Measurements from ENCODE around the gene JUND.

The JUND gene

GRCh38 chr19:18266771-18267686 is 14.4 kb downstream of the JUND start:
- no peak for DNase-seq (ENCODE audit: low spot score)

GRCh38 chr19:18265582-18265981 is 15.8 kb downstream of the JUND start:
- DNase-seq (ENCODE audit: low spot score): no peak

GRCh38 chr19:18264971-18265540 is 16.4 kb downstream of the JUND start:
- no peak for DNase-seq (ENCODE audit: low spot score)

- no peak for DNase-seq (ENCODE audit: low spot score)
Observed at GRCh38 chr19:18264137-18264854, 17.1 kb downstream of the JUND start.

- no peak for DNase-seq (ENCODE audit: low spot score)
Observed at GRCh38 chr19:18263324-18264136, 17.9 kb downstream of the JUND start.

GRCh38 chr19:18262917-18263316 is 18.5 kb downstream of the JUND start:
- DNase-seq (ENCODE audit: low spot score): no peak

DNA sequence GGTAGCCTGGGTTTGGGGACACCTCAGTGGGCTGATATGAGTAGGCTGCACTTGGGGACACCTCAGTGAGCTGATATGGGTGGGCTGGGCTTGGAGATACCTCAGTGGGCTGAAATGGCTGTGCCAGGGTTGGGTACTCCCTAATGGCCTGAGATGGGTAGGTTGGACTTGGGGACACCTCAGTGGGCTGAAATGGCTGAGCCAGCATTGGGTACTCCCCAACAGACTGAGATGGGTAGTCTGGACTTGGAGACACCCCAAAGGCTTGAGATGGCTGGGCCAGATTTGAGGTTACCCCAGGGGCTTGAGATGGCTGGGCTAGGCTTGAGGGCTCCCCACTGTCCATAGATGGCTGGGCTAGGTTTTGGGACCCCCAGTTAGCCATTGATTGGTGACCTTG is 19.3 kb downstream of the JUND start:
- DNase-seq (ENCODE audit: low spot score): no peak

DNA sequence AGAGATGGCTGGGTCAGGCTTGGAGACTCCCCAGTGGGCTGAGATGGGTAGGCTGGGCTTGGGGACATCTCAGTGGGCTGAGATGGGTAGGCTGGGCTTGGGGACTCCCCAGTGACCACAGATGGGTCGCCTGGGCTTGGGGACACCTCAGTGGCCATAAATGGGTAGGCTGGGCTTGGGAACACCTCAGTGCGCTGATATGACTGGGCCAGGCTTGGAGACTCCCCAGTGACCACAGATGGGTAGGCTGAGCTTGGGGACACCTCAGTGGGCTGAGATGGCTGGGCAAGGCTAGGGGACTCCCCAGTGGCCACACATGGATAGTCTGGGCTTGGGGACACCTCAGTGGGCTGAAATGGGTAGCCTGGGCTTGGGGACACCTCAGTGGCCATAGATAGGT is 19.9 kb downstream of the JUND start:
- no peak for DNase-seq (ENCODE audit: low spot score)

DNA sequence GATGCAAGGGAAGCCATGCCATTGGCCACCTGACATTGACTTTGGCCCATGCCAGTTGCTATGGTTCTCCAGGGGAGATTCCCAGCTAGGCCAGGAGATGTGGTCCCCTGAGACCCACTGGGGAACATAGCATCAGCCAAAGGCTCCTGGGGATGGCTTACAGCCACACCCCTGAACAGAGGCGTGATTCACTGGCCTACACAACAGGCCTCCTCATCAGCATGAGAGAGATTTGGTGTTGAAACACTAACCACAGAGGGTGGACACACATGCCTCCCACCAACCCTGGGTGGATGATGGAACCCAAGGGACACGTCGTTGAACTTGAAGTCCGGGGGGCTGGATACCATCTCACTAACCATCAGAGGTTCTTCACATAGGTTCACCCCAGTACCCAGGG is 21.5 kb downstream of the JUND start:
- DNase-seq (ENCODE audit: low spot score): no peak

- no peak for DNase-seq (ENCODE audit: low spot score)
Observed at GRCh38 chr19:18257503-18258470, 23.6 kb downstream of the JUND start.

GRCh38 chr19:18254546-18255503 is 26.6 kb downstream of the JUND start:
- no peak for DNase-seq (ENCODE audit: low spot score)

DNA sequence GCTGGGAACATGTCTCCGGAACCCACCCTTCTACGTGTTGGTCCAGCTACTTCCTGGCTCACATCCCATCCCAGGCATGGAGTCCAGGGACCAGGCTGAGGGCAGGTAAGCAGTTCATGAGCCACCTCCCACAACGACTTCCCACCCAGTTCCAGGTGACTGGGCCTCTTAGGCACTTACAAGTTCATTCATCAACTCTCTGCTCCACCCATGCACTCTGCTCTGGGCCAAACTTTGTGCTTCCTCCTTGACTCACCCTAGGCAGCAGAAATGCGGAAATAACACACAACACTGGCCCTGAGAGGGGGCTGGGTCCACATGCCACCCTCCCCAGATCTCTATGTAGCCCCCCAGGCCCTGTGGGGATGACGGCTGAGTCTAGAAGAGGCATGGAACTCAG is 27.7 kb downstream of the JUND start:
- no peak for DNase-seq (ENCODE audit: low spot score)

DNA sequence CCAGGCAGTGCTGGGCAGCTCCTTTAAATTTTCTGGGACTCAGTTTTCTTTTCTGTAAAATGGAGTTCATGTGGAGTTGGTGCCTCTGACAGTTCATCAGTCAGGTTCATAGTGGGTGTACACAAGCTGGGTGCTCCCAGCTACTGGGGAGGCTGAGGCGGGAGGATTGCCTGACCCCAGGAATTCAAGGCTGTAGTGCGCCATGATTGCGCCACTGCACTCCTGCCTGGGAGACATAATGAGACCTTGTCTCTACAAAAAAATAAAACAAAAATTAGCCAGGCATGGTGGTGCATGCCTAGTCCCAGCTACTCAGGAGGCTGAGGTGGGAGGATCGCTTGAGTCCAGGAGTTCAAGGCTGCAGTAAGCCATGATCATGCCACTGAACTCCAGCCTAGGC is 28.3 kb downstream of the JUND start:
- no peak for DNase-seq (ENCODE audit: low spot score)

- no peak for DNase-seq (ENCODE audit: low spot score)
Observed at GRCh38 chr19:18252370-18252717, 29.1 kb downstream of the JUND start.

GRCh38 chr19:18251587-18252369 is 29.6 kb downstream of the JUND start:
- peak; percentile 80 for DNase-seq (ENCODE audit: low spot score)

- no peak for DNase-seq (ENCODE audit: low spot score)
Observed at GRCh38 chr19:18249834-18250233, 31.6 kb downstream of the JUND start.

GRCh38 chr19:18245297-18245696 is 36.1 kb downstream of the JUND start:
- no peak for DNase-seq (ENCODE audit: low spot score)

GRCh38 chr19:18239303-18239702 is 42.1 kb downstream of the JUND start:
- no peak for DNase-seq (ENCODE audit: low spot score)

DNA sequence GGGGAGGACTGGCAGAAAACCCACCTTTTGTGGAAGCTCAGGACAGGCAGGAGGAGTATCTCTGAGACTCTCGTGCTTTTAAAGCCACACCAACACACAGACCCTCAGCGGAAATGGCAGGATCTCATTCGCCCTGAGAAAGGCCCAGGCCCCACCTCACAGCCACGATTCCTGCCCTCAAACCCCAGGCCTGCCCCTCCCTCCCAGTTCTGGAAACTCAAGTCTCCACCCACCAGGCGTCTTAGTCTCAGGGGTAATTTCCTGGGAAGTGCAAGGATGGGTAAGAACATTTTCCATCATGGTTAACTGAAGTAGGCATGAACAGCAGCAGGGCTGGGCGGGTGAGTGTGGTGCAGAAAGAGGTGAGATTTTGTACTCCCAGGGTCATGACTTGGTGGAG is 47.2 kb downstream of the JUND start:
- DNase-seq (ENCODE audit: low spot score): no peak

Measured in CD4-positive, alpha-beta T cell treated with Interleukin-6 at 100 ng/mL for 8 hours (primary cell).